ENCODE data around the gene ARL8B.

ARL8B gene

GRCh38 chr3:5205165-5205941 lies 83.3 kb downstream of the ARL8B start:
- DNase-seq (ENCODE audit: low read depth in 1 of 2, low spot score in 1 of 2): no peak

- no peak for DNase-seq (ENCODE audit: low read depth in 1 of 2, low spot score in 1 of 2)
Observed at GRCh38 chr3:5210926-5211325, 88.8 kb downstream of the ARL8B start.

GRCh38 chr3:5212628-5213573 lies 90.8 kb downstream of the ARL8B start:
- DNase-seq (ENCODE audit: low read depth in 1 of 2, low spot score in 1 of 2): no peak

GRCh38 chr3:5213574-5213966 lies 91.5 kb downstream of the ARL8B start:
- DNase-seq (ENCODE audit: low read depth in 1 of 2, low spot score in 1 of 2): no peak

- no peak for DNase-seq (ENCODE audit: low read depth in 1 of 2, low spot score in 1 of 2)
Observed at GRCh38 chr3:5214352-5214751, 92.3 kb downstream of the ARL8B start.

- DNase-seq (ENCODE audit: low read depth in 1 of 2, low spot score in 1 of 2): no peak
Observed at GRCh38 chr3:5217824-5218595, 95.9 kb downstream of the ARL8B start.

- no peak for DNase-seq (ENCODE audit: low read depth in 1 of 2, low spot score in 1 of 2)
Observed at GRCh38 chr3:5218815-5219214, 96.7 kb downstream of the ARL8B start.

GRCh38 chr3:5219216-5219615 lies 97.1 kb downstream of the ARL8B start:
- no peak for DNase-seq (ENCODE audit: low read depth in 1 of 2, low spot score in 1 of 2)

- no peak for DNase-seq (ENCODE audit: low read depth in 1 of 2, low spot score in 1 of 2)
Observed at GRCh38 chr3:5220193-5220592, 98.1 kb downstream of the ARL8B start.

GRCh38 chr3:5220667-5221431 lies 98.8 kb downstream of the ARL8B start:
- no peak for DNase-seq (ENCODE audit: low read depth in 1 of 2, low spot score in 1 of 2)

GRCh38 chr3:5221701-5222100 lies 99.6 kb downstream of the ARL8B start:
- DNase-seq (ENCODE audit: low read depth in 1 of 2, low spot score in 1 of 2): no peak

- no peak for DNase-seq (ENCODE audit: low read depth in 1 of 2, low spot score in 1 of 2)
Observed at GRCh38 chr3:5222283-5223005, 100.4 kb downstream of the ARL8B start.

GRCh38 chr3:5226783-5227182 lies 104.7 kb downstream of the ARL8B start:
- DNase-seq (ENCODE audit: low read depth in 1 of 2, low spot score in 1 of 2): no peak

GRCh38 chr3:5227812-5228211 lies 105.7 kb downstream of the ARL8B start:
- no peak for DNase-seq (ENCODE audit: low read depth in 1 of 2, low spot score in 1 of 2)

GRCh38 chr3:5229414-5229813 lies 107.3 kb downstream of the ARL8B start:
- DNase-seq (ENCODE audit: low read depth in 1 of 2, low spot score in 1 of 2): no peak
